MM.1S (cell line): Measurements from ENCODE around the gene PDPR.
"Not testable (repeated sequence)": the region's sequence is repeated elsewhere in the genome, so short reads cannot be mapped to it uniquely, and the experiment has no call there.

Experiments used
- DNase-seq: peaks from one replicate; pipeline ENCODE4 v3.0.0-alpha.2; 2015
- H2AFZ ChIP-seq: fragments of 300-600 bp; sonication (generic); 2 replicates; pipeline ENCODE4 v1.6.0; 2016; ENCODE audit warnings: antibody characterized with exemption, low read length
- H3F3A ChIP-seq: fragments of 300-600 bp; sonication (generic); 2 replicates; pipeline ENCODE4 v1.6.1; 2016; ENCODE audit warnings: mild to moderate bottlenecking, antibody characterized with exemption, low read length, moderate library complexity, mixed read lengths; ENCODE audit not compliant: insufficient read depth
- H3K27ac ChIP-seq: fragments of 300-600 bp; sonication (generic); 2 replicates; pipeline ENCODE4 v1.5.1; 2016; ENCODE audit warnings: mild to moderate bottlenecking, low read length
- H3K27me3 ChIP-seq: fragments of 300-600 bp; sonication (generic); replicated peaks from 2 replicates; pipeline ENCODE4 v1.6.0; 2016; ENCODE audit warnings: low read length; ENCODE audit not compliant: insufficient read depth
- H3K36me3 ChIP-seq: fragments of 300-600 bp; sonication (generic); replicated peaks from 2 replicates; pipeline ENCODE4 v1.6.1; 2016; ENCODE audit warnings: mild to moderate bottlenecking, low read length, mixed read lengths; ENCODE audit not compliant: insufficient read depth
- H3K4me1 ChIP-seq: fragments of 300-600 bp; sonication (generic); 2 replicates; pipeline ENCODE4 v1.6.1; 2016; ENCODE audit warnings: low read length, mixed read lengths
- H3K4me2 ChIP-seq: fragments of 300-600 bp; sonication (generic); 2 replicates; pipeline ENCODE4 v1.6.0; 2016; ENCODE audit warnings: low read depth, low read length
- H3K4me3 ChIP-seq: fragments of 300-600 bp; sonication (generic); 2 replicates; pipeline ENCODE4 v1.5.1; 2016; ENCODE audit warnings: low read length, mixed read lengths
- H3K79me2 ChIP-seq: fragments of 300-600 bp; sonication (generic); 2 replicates; pipeline ENCODE4 v1.6.1; 2016; ENCODE audit warnings: mixed run types, low read length, mixed read lengths
- H3K9ac ChIP-seq: fragments of 300-600 bp; sonication (generic); 2 replicates; pipeline ENCODE4 v1.6.1; 2016; ENCODE audit warnings: low read length, mixed read lengths
- H3K9me2 ChIP-seq: fragments of 300-600 bp; sonication (generic); replicated peaks from 2 replicates; pipeline ENCODE4 v1.6.1; 2016; ENCODE audit warnings: mild to moderate bottlenecking, low read length, mixed read lengths; ENCODE audit not compliant: insufficient read depth
- H3K9me3 ChIP-seq: fragments of 300-600 bp; sonication (generic); replicated peaks from 2 replicates; pipeline ENCODE4 v1.6.1; 2016; ENCODE audit warnings: mild to moderate bottlenecking, low read length, mixed read lengths; ENCODE audit not compliant: insufficient read depth
- H4K20me1 ChIP-seq: fragments of 300-600 bp; sonication (generic); 2 replicates; pipeline ENCODE4 v1.6.1; 2016; ENCODE audit warnings: mild to moderate bottlenecking, low read length, moderate library complexity, mixed read lengths; ENCODE audit not compliant: insufficient read depth

Gene PDPR

GRCh38 chr16:70135796-70136195, 21.7 kb downstream of the PDPR start:
- not testable (repeated sequence) for H3K36me3 ChIP-seq, H3K27ac ChIP-seq, H3K9ac ChIP-seq, H3K4me1 ChIP-seq, H3F3A ChIP-seq, H3K4me2 ChIP-seq, H3K27me3 ChIP-seq, H2AFZ ChIP-seq, H3K9me3 ChIP-seq, H3K4me3 ChIP-seq, H4K20me1 ChIP-seq, H3K79me2 ChIP-seq, DNase-seq, H3K9me2 ChIP-seq

- H3K27me3 ChIP-seq, H3K79me2 ChIP-seq, H4K20me1 ChIP-seq, H3K4me3 ChIP-seq, H2AFZ ChIP-seq, H3K36me3 ChIP-seq, H3F3A ChIP-seq, H3K27ac ChIP-seq, H3K4me2 ChIP-seq, H3K9me3 ChIP-seq, H3K4me1 ChIP-seq, H3K9ac ChIP-seq, H3K9me2 ChIP-seq, DNase-seq: not testable (repeated sequence)
Measured at GRCh38 chr16:70136595-70136994, 22.5 kb downstream of the PDPR start.

DNA sequence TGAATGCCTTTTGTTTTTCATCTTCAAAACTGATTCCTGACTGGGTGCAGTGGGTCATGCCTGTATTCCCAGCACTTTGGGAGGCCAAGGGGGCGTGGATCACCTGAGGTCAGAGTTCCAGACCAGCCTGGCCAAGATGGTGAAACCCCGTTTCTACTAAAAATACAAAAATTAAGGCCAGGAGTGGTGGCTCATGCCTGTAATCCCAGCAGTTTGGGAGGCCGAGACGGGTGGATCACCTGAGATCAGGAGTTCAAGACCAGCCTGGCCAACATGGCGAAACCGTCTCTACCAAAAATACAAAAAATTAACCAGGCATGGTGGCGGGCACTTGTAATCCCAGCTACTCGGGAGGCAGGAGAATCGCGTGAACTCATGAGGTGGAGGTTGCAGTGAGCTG, 28.6 kb downstream of the PDPR start:
- H3K4me1 ChIP-seq, H3K4me3 ChIP-seq, H3K9ac ChIP-seq, H3K9me2 ChIP-seq, H3K27me3 ChIP-seq, H3K36me3 ChIP-seq, H3K9me3 ChIP-seq, H3F3A ChIP-seq, H3K4me2 ChIP-seq, H4K20me1 ChIP-seq, H2AFZ ChIP-seq, H3K27ac ChIP-seq, DNase-seq, H3K79me2 ChIP-seq: not testable (repeated sequence)

DNA sequence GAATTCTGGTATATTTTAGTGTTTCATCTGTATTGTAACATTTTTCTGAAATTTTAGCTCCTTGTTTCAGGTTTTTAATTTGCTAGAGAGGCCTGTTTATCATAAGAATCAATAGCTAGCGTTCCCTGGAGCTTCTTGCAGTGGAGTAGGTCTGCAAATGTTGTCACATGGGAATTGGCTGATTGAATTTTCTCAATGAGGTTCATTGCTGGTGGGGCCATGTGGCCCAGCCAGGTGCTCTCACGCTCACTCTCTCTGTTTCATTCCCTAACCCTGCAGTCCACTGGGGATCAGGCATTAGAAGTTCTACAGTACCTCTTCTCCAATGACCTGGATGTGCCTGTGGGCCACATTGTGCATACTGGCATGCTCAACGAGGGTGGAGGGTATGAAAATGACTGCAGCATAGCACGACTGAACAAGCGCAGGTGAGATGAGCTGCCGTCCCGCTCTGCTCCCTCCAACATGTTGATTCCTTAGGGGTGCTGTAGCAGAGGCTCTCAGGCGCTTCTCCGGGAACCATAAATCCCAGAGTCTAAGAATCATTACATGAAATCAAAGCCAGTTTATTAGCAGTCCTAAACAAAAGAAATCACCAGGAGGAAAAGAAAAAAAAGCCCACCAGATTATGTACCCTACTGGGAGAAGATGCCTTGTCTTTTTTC, 29.2 kb downstream of the PDPR start:
- not testable (repeated sequence) for H3K79me2 ChIP-seq, H3K27ac ChIP-seq, H3K9me2 ChIP-seq, H3K4me1 ChIP-seq, H3K4me2 ChIP-seq, H3K4me3 ChIP-seq, H4K20me1 ChIP-seq, H3K9ac ChIP-seq, H3F3A ChIP-seq, H3K9me3 ChIP-seq, H3K27me3 ChIP-seq, H3K36me3 ChIP-seq, H2AFZ ChIP-seq, DNase-seq

- H3K27ac ChIP-seq, H3K9me3 ChIP-seq, H3K9ac ChIP-seq, H3K27me3 ChIP-seq, H3F3A ChIP-seq, H3K4me1 ChIP-seq, H3K9me2 ChIP-seq, H4K20me1 ChIP-seq, H3K79me2 ChIP-seq, DNase-seq, H2AFZ ChIP-seq, H3K4me2 ChIP-seq, H3K4me3 ChIP-seq, H3K36me3 ChIP-seq: not testable (repeated sequence)
Measured at GRCh38 chr16:70147853-70148252, 33.7 kb downstream of the PDPR start.

GRCh38 chr16:70148453-70148852, 34.3 kb downstream of the PDPR start:
- H3K4me1 ChIP-seq, H3K36me3 ChIP-seq: not testable (repeated sequence)

GRCh38 chr16:70149296-70149695, 35.2 kb downstream of the PDPR start:
- not testable (repeated sequence) for H4K20me1 ChIP-seq, H3K27ac ChIP-seq, DNase-seq, H3K27me3 ChIP-seq, H3F3A ChIP-seq, H3K4me3 ChIP-seq, H3K4me1 ChIP-seq, H3K36me3 ChIP-seq, H3K9me3 ChIP-seq, H3K9ac ChIP-seq, H3K4me2 ChIP-seq, H2AFZ ChIP-seq, H3K9me2 ChIP-seq, H3K79me2 ChIP-seq

More at GRCh38 chr16:70148453-70148852, 34.3 kb downstream of the PDPR start:
- H2AFZ ChIP-seq, H3K4me3 ChIP-seq, H3K9me2 ChIP-seq, H3F3A ChIP-seq, H4K20me1 ChIP-seq, H3K27ac ChIP-seq, H3K9me3 ChIP-seq, H3K9ac ChIP-seq, H3K27me3 ChIP-seq, DNase-seq, H3K4me2 ChIP-seq, H3K79me2 ChIP-seq: not testable (repeated sequence)
